BLaER1 treated with 17β-estradiol and CSF1 and Interleukin-3, amounts not matched to agents 10 nM and 100 nM (cell line): ENCODE data around the gene LRBA.
A peak's percentile ranks its signal among the peaks of the same experiment; 100 is the strongest.

Experiments used
- H3K27ac ChIP-seq, 11 experiments: shearing (Covaris generic); formaldehyde crosslinking; 2 replicates each; pipeline ENCODE4 v1.8.1; 2022
- H3K27me3 ChIP-seq, 11 experiments: shearing (Covaris generic); formaldehyde crosslinking; 2 replicates each; pipeline ENCODE4 v1.8.1; 2022
- H3K36me3 ChIP-seq, 11 experiments: shearing (Covaris generic); formaldehyde crosslinking; 2 replicates each; pipeline ENCODE4 v1.8.1; 2022
- H3K4me1 ChIP-seq, 10 experiments: shearing (Covaris generic); formaldehyde crosslinking; 2 replicates each; pipeline ENCODE4 v1.8.1; 2022
- H3K4me2 ChIP-seq, 11 experiments: shearing (Covaris generic); formaldehyde crosslinking; 2 replicates each; pipeline ENCODE4 v1.8.1; 2022
- H3K4me3 ChIP-seq, 10 experiments: shearing (Covaris generic); formaldehyde crosslinking; 2 replicates each; pipeline ENCODE4 v1.8.1; 2022
- H3K9ac ChIP-seq, 11 experiments: shearing (Covaris generic); formaldehyde crosslinking; 2 replicates each; pipeline ENCODE4 v1.8.1; 2022
- H3K9me3 ChIP-seq, 11 experiments: shearing (Covaris generic); formaldehyde crosslinking; replicated peaks in 1 of 11; 2 replicates each; pipeline ENCODE4 v1.8.1; 2022
- H4K20me1 ChIP-seq, 11 experiments: shearing (Covaris generic); formaldehyde crosslinking; 2 replicates each; pipeline ENCODE4 v1.8.1; 2022
- Cebpa-rat ChIP-seq, 11 experiments: shearing (Covaris generic); IDR thresholded peaks; 2 replicates each; pipeline ENCODE4 v1.8.1; 2022

The LRBA gene

DNA sequence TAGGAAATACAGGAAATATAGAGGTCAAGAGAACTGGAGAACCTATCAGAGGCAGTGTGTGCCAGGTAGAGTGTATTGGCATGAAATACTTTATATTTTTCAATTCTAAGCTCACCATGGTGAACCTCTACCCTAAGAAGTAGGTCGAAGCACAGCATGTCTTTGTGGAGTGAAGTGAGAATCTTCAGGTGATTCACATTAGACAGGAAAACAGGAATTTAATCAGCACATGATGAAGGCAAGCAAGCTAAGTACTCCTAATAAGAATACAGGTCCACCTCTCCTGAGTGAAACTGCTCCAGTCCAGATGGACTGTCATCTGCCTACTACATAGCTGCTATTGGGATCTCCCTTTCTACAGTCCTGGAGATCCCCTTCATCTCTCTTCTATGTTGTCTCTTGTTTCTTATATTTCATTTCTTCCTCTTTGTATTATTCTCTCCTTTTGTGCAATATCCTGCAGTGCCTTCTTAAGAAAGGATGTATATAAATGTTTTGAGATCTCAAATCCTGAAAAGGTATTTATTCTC lies 159.0 kb downstream of the LRBA start:
- Histone ChIP-seq H3K9ac (no peak overlapping the region), H3K27me3 (no peaks in the 10 kb centered on the region), H3K9me3 (no peaks in the 10 kb centered on the region), H3K4me1 (peaks cover 0 to 14% (median 12%) of the 10 kb centered on the region in 10 experiments; a peak in 16 of 20 replicates), H3K27ac (no peak overlapping the region), H3K36me3 (peaks cover 0 to 7% (median 0%) of the 10 kb centered on the region in 11 experiments; a peak in 3 of 22 replicates), H3K4me3 (no peak overlapping the region), H3K4me2 (no peak overlapping the region), H4K20me1 (no peaks in the 10 kb centered on the region)
- TF ChIP-seq Cebpa-rat (IDR thresholded peaks at IDR 0.05): no peak

GRCh38 chr4:150854600-150854999 lies 160.5 kb downstream of the LRBA start:
- no peak overlapping the region for H3K4me2 ChIP-seq
- H3K36me3 ChIP-seq: peaks cover 0 to 12% (median under 1%) of the 10 kb centered on the region in 11 experiments; a peak in 9 of 22 replicates
- H3K27ac ChIP-seq: no peak overlapping the region
- no peaks in the 10 kb centered on the region for H3K27me3 ChIP-seq
- no peak for TF ChIP-seq Cebpa-rat (IDR thresholded peaks at IDR 0.05)
- no peaks in the 10 kb centered on the region for H4K20me1 ChIP-seq
- no peak overlapping the region for H3K9ac ChIP-seq
- H3K4me3 ChIP-seq: no peak overlapping the region
- H3K4me1 ChIP-seq: peaks cover 0 to 14% (median 12%) of the 10 kb centered on the region in 10 experiments; a peak in 16 of 20 replicates
- no peaks in the 10 kb centered on the region for H3K9me3 ChIP-seq

DNA sequence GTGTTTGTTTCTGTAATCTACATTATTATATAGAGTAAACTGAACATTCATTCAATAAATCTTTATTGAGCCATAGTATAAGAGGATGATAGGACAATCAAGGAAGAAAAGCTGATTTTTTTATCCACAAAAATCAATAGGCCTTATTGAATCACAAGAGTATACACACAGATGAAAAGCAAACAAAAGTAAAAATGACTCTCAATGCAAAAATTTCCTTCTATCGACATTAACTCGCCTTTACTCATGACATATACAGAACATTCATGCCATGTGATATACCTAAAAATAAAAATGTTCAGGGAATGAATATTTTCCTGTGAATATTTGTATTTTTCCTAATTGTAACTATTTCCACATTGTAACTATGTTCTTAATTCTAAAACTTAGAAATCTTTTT lies 161.2 kb downstream of the LRBA start:
- Histone ChIP-seq H3K4me2 (no peak overlapping the region), H3K27ac (no peak overlapping the region), H3K9ac (no peak overlapping the region), H3K27me3 (no peaks in the 10 kb centered on the region), H3K4me1 (peaks cover 0 to 14% (median 12%) of the 10 kb centered on the region in 10 experiments; a peak in 16 of 20 replicates), H4K20me1 (no peaks in the 10 kb centered on the region), H3K9me3 (no peaks in the 10 kb centered on the region), H3K4me3 (no peak overlapping the region), H3K36me3 (peaks cover 0 to 19% (median 7%) of the 10 kb centered on the region in 11 experiments; a peak in 11 of 22 replicates)
- no peak for TF ChIP-seq Cebpa-rat (IDR thresholded peaks at IDR 0.05)

GRCh38 chr4:150852216-150852615 lies 162.9 kb downstream of the LRBA start:
- Histone ChIP-seq H3K4me1 (peaks cover 0 to 14% (median 12%) of the 10 kb centered on the region in 10 experiments; a peak in 16 of 20 replicates), H4K20me1 (no peaks in the 10 kb centered on the region), H3K4me2 (peak overlapping the region in 8 of 11 experiments; percentile 2 to 60 (median 40); a peak in 12 of 22 replicates), H3K9me3 (no peaks in the 10 kb centered on the region), H3K27ac (peak overlapping the region in 2 of 11 experiments; percentile 33 to 40; a peak in 2 of 22 replicates), H3K4me3 (no peak overlapping the region), H3K36me3 (peaks cover 0 to 31% (median 7%) of the 10 kb centered on the region in 11 experiments; a peak in 14 of 22 replicates), H3K27me3 (no peaks in the 10 kb centered on the region), H3K9ac (no peak overlapping the region)
- TF ChIP-seq Cebpa-rat (IDR thresholded peaks at IDR 0.05): no peak

GRCh38 chr4:150849016-150849415 lies 166.1 kb downstream of the LRBA start:
- Histone ChIP-seq H3K9ac (no peak overlapping the region), H3K9me3 (no peaks in the 10 kb centered on the region), H3K27ac (no peak overlapping the region), H3K27me3 (no peaks in the 10 kb centered on the region), H4K20me1 (no peaks in the 10 kb centered on the region), H3K4me1 (peaks cover 0 to 14% (median 12%) of the 10 kb centered on the region in 10 experiments; a peak in 16 of 20 replicates), H3K4me3 (no peak overlapping the region), H3K4me2 (no peak overlapping the region), H3K36me3 (peaks cover 0 to 31% (median 9%) of the 10 kb centered on the region in 11 experiments; a peak in 14 of 22 replicates)
- TF ChIP-seq Cebpa-rat (IDR thresholded peaks at IDR 0.05): no peak

GRCh38 chr4:150828159-150828558 lies 186.9 kb downstream of the LRBA start:
- Histone ChIP-seq H3K9ac (no peak overlapping the region), H3K4me2 (no peak overlapping the region), H4K20me1 (no peaks in the 10 kb centered on the region), H3K4me1 (peaks cover 0 to 7% (median 0%) of the 10 kb centered on the region in 10 experiments; a peak in 1 of 20 replicates), H3K27me3 (no peaks in the 10 kb centered on the region), H3K9me3 (no peaks in the 10 kb centered on the region), H3K27ac (no peak overlapping the region), H3K4me3 (no peak overlapping the region), H3K36me3 (peaks cover 0 to 41% (median 20%) of the 10 kb centered on the region in 11 experiments; a peak in 16 of 22 replicates)
- no peak for TF ChIP-seq Cebpa-rat (IDR thresholded peaks at IDR 0.05)

- Histone ChIP-seq H3K4me1 (peaks cover 0 to 10% (median 2%) of the 10 kb centered on the region in 10 experiments; a peak in 6 of 20 replicates), H3K36me3 (peaks cover 0 to 41% (median 20%) of the 10 kb centered on the region in 11 experiments; a peak in 16 of 22 replicates), H3K9ac (no peak overlapping the region), H3K9me3 (no peaks in the 10 kb centered on the region), H3K4me2 (no peak overlapping the region), H3K27ac (no peak overlapping the region), H3K4me3 (no peak overlapping the region), H3K27me3 (no peaks in the 10 kb centered on the region), H4K20me1 (no peaks in the 10 kb centered on the region)
- TF ChIP-seq Cebpa-rat (IDR thresholded peaks at IDR 0.05): no peak
Measured at GRCh38 chr4:150827226-150827625, 187.9 kb downstream of the LRBA start.

- no peaks in the 10 kb centered on the region for H3K9me3 ChIP-seq
Measured at GRCh38 chr4:150826306-150826705, 188.8 kb downstream of the LRBA start.

DNA sequence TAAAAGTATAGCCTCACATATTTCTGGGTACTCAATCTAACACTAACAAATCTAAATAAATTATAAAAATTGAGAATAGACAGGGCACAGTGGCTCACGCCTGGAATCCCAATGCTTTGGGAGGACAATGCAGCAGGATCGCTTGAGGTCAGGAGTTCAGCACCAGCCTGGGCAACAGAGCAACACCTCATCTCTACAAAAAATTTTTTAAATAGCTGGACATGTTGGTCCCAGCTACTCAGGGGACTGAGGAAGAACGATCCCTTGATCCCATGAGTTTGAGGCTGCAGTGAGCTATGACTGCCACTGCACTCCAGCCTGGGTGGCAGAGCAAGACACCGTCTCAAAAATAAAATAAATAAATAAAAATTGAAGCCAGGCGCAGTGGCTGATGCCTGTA lies 192.7 kb downstream of the LRBA start:
- no peaks in the 10 kb centered on the region for H3K27me3 ChIP-seq
- H3K9ac ChIP-seq: no peak overlapping the region
- TF ChIP-seq Cebpa-rat (IDR thresholded peaks at IDR 0.05): no peak
- H3K4me1 ChIP-seq: peaks cover 0 to 10% (median 2%) of the 10 kb centered on the region in 10 experiments; a peak in 6 of 20 replicates
- H3K4me2 ChIP-seq: peak overlapping the region in 4 of 11 experiments; percentile 2 to 40 (median 22); a peak in 6 of 22 replicates
- no peaks in the 10 kb centered on the region for H3K9me3 ChIP-seq
- no peak overlapping the region for H3K27ac ChIP-seq
- peaks cover 0 to 23% (median 9%) of the 10 kb centered on the region in 11 experiments; a peak in 9 of 22 replicates for H3K36me3 ChIP-seq
- H3K4me3 ChIP-seq: no peak overlapping the region
- H4K20me1 ChIP-seq: no peaks in the 10 kb centered on the region

More at GRCh38 chr4:150826306-150826705, 188.8 kb downstream of the LRBA start:
- no peaks in the 10 kb centered on the region for H3K27me3 ChIP-seq
- TF ChIP-seq Cebpa-rat (IDR thresholded peaks at IDR 0.05): no peak
- H3K4me3 ChIP-seq: no peak overlapping the region
- H3K27ac ChIP-seq: no peak overlapping the region
- no peak overlapping the region for H3K4me2 ChIP-seq
- H3K9ac ChIP-seq: no peak overlapping the region
- H3K4me1 ChIP-seq: peaks cover 0 to 10% (median 2%) of the 10 kb centered on the region in 10 experiments; a peak in 6 of 20 replicates
- H3K36me3 ChIP-seq: peaks cover 0 to 41% (median 20%) of the 10 kb centered on the region in 11 experiments; a peak in 16 of 22 replicates
- H4K20me1 ChIP-seq: no peaks in the 10 kb centered on the region
